Thymus (tissue), 11 donors: ENCODE results near the gene KLRD1. TPM values are rescaled to one million over a fixed set of nuclear protein-coding genes. Genes with fewer than 3 reads are reported as not detected.
"Not testable (repeated sequence)": the region's sequence is repeated elsewhere in the genome, so short reads cannot be mapped to it uniquely, and the experiment has no call there.

Experiments
- DNase-seq, 9 donors: peaks; one replicate each; pipeline ENCODE4 v3.0.0-alpha.2; 2013; ENCODE audit warnings: low spot score in 9 of 9, low read depth in 6 of 9, missing footprints in 1 of 9
- H3K27ac ChIP-seq, 2 donors: one replicate each; pipeline ENCODE4 v1.5.1; 2013; ENCODE audit warnings: control low read depth in 1 of 2, low read depth in 1 of 2, low read length in 1 of 2, mild to moderate bottlenecking in 1 of 2, moderate library complexity in 1 of 2
- H3K27me3 ChIP-seq, 2 donors: one replicate each; pipeline ENCODE4 v1.5.1; 2013; ENCODE audit warnings: low read length in 1 of 2; ENCODE audit not compliant: control insufficient read depth in 2 of 2, insufficient read depth in 1 of 2
- H3K36me3 ChIP-seq, 2 donors: one replicate each; pipeline ENCODE4 v1.5.1; 2013; ENCODE audit warnings: low read length in 1 of 2, mild to moderate bottlenecking in 1 of 2, moderate library complexity in 1 of 2; ENCODE audit not compliant: control insufficient read depth in 2 of 2, insufficient read depth in 2 of 2
- H3K4me1 ChIP-seq, 2 donors: one replicate each; pipeline ENCODE4 v1.5.1; 2013; ENCODE audit warnings: low read length in 2 of 2; ENCODE audit not compliant: control insufficient read depth in 2 of 2, insufficient read depth in 2 of 2
- H3K4me3 ChIP-seq, 2 donors: one replicate each; pipeline ENCODE4 v1.5.1; 2013; ENCODE audit warnings: low read length in 2 of 2, control low read depth in 1 of 2, mild to moderate bottlenecking in 1 of 2
- H3K9me3 ChIP-seq, 2 donors: one replicate each; pipeline ENCODE4 v1.5.1; 2013; ENCODE audit warnings: low read length in 1 of 2, mild to moderate bottlenecking in 1 of 2; ENCODE audit not compliant: control insufficient read depth in 2 of 2, insufficient read depth in 1 of 2
- WGBS: extraction: QIAGEN DNeasy Blood & Tissue Kit; methylation state at CpG from one replicate; pipeline ENCODE4 v1.1.7; 2013; 5-methylcytosine and 5-hydroxymethylcytosine counted together
- polyA plus RNA-seq: library from polyadenylated mRNA; stranded (reverse); fragments of 200-250 nt; gene quantifications from one replicate; pipeline ENCODE4 v1.2.3, GENCODE V29; 2013
- total RNA-seq: library from RNA; stranded (reverse); fragments of 120-200 nt; gene quantifications from one replicate; pipeline ENCODE4 v1.2.4, GENCODE V29; 2013
- donor health status: healthy.

The KLRD1 gene
- total and polyA plus RNA-seq, 2 donors, result 1.1 to 2.6 TPM

- H3K4me3 ChIP-seq, result no peak overlapping the region
- H3K4me1 ChIP-seq, result no peaks in the 10 kb centered on the region
- H3K36me3 ChIP-seq, result no peaks in the 10 kb centered on the region
- DNase-seq, result no peak
- H3K27me3 ChIP-seq, result no peaks in the 10 kb centered on the region
- no peaks in the 10 kb centered on the region for H3K9me3 ChIP-seq
- H3K27ac ChIP-seq, result no peak overlapping the region
- 96% methylated on average over 1 of the region's 1 CpG for WGBS
Observed at GRCh38 chr12:10320643-10321042, 13.0 kb downstream of the KLRD1 start.

- not testable (repeated sequence) for H3K27me3 ChIP-seq, H3K36me3 ChIP-seq, DNase-seq, H3K9me3 ChIP-seq, H3K27ac ChIP-seq, H3K4me1 ChIP-seq, H3K4me3 ChIP-seq
- 99% methylated on average over 2 of the region's 2 CpGs for WGBS
Observed at GRCh38 chr12:10328691-10329090, 21.0 kb downstream of the KLRD1 start.

- Histone ChIP-seq H3K36me3 (no peaks in the 10 kb centered on the region), H3K4me3 (no peak overlapping the region), H3K27ac (no peak overlapping the region), H3K4me1 (no peaks in the 10 kb centered on the region), H3K27me3 (no peaks in the 10 kb centered on the region), H3K9me3 (no peaks in the 10 kb centered on the region)
- peak in 8 of 9 donors; percentile 13 to 76 (median 42) for DNase-seq
- 54% methylated on average over 2 of the region's 2 CpGs for WGBS
Observed at GRCh38 chr12:10331642-10332239, 24.1 kb downstream of the KLRD1 start.

GRCh38 chr12:10336196-10336595 is 28.5 kb downstream of the KLRD1 start:
- not testable (repeated sequence) for H3K4me1 ChIP-seq, H3K4me3 ChIP-seq, H3K27me3 ChIP-seq, H3K36me3 ChIP-seq, H3K9me3 ChIP-seq, DNase-seq, H3K27ac ChIP-seq
- 93% methylated on average over 4 of the region's 4 CpGs for WGBS

GRCh38 chr12:10338470-10338869 is 30.8 kb downstream of the KLRD1 start:
- H3K27ac ChIP-seq, H3K36me3 ChIP-seq: not testable (repeated sequence)

GRCh38 chr12:10339053-10339840 is 31.6 kb downstream of the KLRD1 start:
- no peak for DNase-seq
- Histone ChIP-seq H3K9me3 (no peaks in the 10 kb centered on the region), H3K4me3 (no peak overlapping the region), H3K27me3 (no peaks in the 10 kb centered on the region), H3K4me1 (no peaks in the 10 kb centered on the region), H3K27ac (no peak overlapping the region), H3K36me3 (no peaks in the 10 kb centered on the region)
- 95% methylated on average over 9 of the region's 9 CpGs for WGBS

More at GRCh38 chr12:10338470-10338869, 30.8 kb downstream of the KLRD1 start:
- not testable (repeated sequence) for H3K4me3 ChIP-seq, H3K27me3 ChIP-seq, DNase-seq, H3K9me3 ChIP-seq, H3K4me1 ChIP-seq
- 98% methylated on average over 4 of the region's 4 CpGs for WGBS

- DNase-seq, H3K4me1 ChIP-seq, H3K27ac ChIP-seq, H3K9me3 ChIP-seq, H3K36me3 ChIP-seq, H3K4me3 ChIP-seq, H3K27me3 ChIP-seq: not testable (repeated sequence)
- 86% methylated on average over 2 of the region's 2 CpGs for WGBS
Observed at GRCh38 chr12:10340946-10341345, 33.3 kb downstream of the KLRD1 start.

- WGBS, result 95% methylated on average over 1 of the region's 1 CpG
- H3K9me3 ChIP-seq, result no peaks in the 10 kb centered on the region
- no peaks in the 10 kb centered on the region for H3K4me1 ChIP-seq
- no peak for DNase-seq
- no peaks in the 10 kb centered on the region for H3K27me3 ChIP-seq
- no peaks in the 10 kb centered on the region for H3K36me3 ChIP-seq
- H3K27ac ChIP-seq, result no peak overlapping the region
- H3K4me3 ChIP-seq, result no peak overlapping the region
Observed at GRCh38 chr12:10341892-10342509, 34.3 kb downstream of the KLRD1 start.

- not testable (repeated sequence) for H3K27me3 ChIP-seq, H3K4me3 ChIP-seq, H3K4me1 ChIP-seq, DNase-seq, H3K36me3 ChIP-seq, H3K27ac ChIP-seq, H3K9me3 ChIP-seq
- 82% methylated on average over 3 of the region's 3 CpGs for WGBS
Observed at GRCh38 chr12:10351457-10351856, 43.8 kb downstream of the KLRD1 start.
